Mesendoderm (in vitro differentiated cells): ENCODE measurements around the gene RBM27.

Experiments used
- DNase-seq: peaks from one replicate; pipeline ENCODE4 v3.0.0; 2013
- H2AK5ac ChIP-seq: 2 replicates; pipeline ENCODE4 v1.6.1; 2013; ENCODE audit warnings: low read length, inconsistent platforms
- H2BK120ac ChIP-seq: 2 replicates; pipeline ENCODE4 v1.6.1; 2013; ENCODE audit warnings: low read depth, mild to moderate bottlenecking, low read length, moderate library complexity, mixed read lengths
- H2BK15ac ChIP-seq: replicated peaks from 2 replicates; pipeline ENCODE4 v1.6.1; 2013; ENCODE audit warnings: low read depth, mild to moderate bottlenecking, moderate library complexity
- H2BK5ac ChIP-seq: 2 replicates; pipeline ENCODE4 v1.6.1; 2013; ENCODE audit warnings: low read length, inconsistent platforms
- H3K18ac ChIP-seq: 2 replicates; pipeline ENCODE4 v1.6.1; 2013; ENCODE audit warnings: mild to moderate bottlenecking, low read length, mixed read lengths
- H3K23ac ChIP-seq: one replicate; pipeline ENCODE4 v1.6.1; 2013; ENCODE audit warnings: low read length
- H3K27ac ChIP-seq: 2 replicates; pipeline ENCODE4 v1.5.1; 2013; ENCODE audit warnings: low read depth, mild to moderate bottlenecking, inconsistent platforms, low read length, moderate library complexity
- H3K27me3 ChIP-seq: 2 replicates; pipeline ENCODE4 v1.6.1; 2013; ENCODE audit warnings: low read length, control low read depth, mild to moderate bottlenecking, inconsistent platforms; ENCODE audit not compliant: insufficient read depth, poor library complexity
- H3K36me3 ChIP-seq: 2 replicates; pipeline ENCODE4 v1.6.1; 2013; ENCODE audit warnings: low read length, inconsistent platforms; ENCODE audit not compliant: control insufficient read depth, insufficient read depth
- H3K4ac ChIP-seq: one replicate; pipeline ENCODE4 v1.6.1; 2013; ENCODE audit warnings: low read depth, mild to moderate bottlenecking, low read length, moderate library complexity
- H3K4me1 ChIP-seq: 2 replicates; pipeline ENCODE4 v1.6.1; 2013; ENCODE audit warnings: low read depth, low read length, inconsistent platforms; ENCODE audit not compliant: control insufficient read depth
- H3K4me2 ChIP-seq: 2 replicates; pipeline ENCODE4 v1.6.1; 2013; ENCODE audit warnings: low read length
- H3K4me3 ChIP-seq: 2 replicates; pipeline ENCODE4 v1.5.1; 2013; ENCODE audit warnings: mild to moderate bottlenecking, low read length
- H3K56ac ChIP-seq: one replicate; pipeline ENCODE4 v1.6.1; 2013; ENCODE audit warnings: low read length
- H3K79me1 ChIP-seq: 2 replicates; pipeline ENCODE4 v1.6.1; 2013; ENCODE audit warnings: low read length, inconsistent platforms
- H3K79me2 ChIP-seq: 2 replicates; pipeline ENCODE4 v1.6.1; 2013; ENCODE audit warnings: mild to moderate bottlenecking, low read length; ENCODE audit not compliant: control insufficient read depth, insufficient read depth
- H3K9ac ChIP-seq: 2 replicates; pipeline ENCODE4 v1.6.1; 2013; ENCODE audit warnings: low read length, inconsistent platforms
- H4K5ac ChIP-seq: one replicate; pipeline ENCODE4 v1.6.1; 2013; ENCODE audit warnings: low read length
- H4K8ac ChIP-seq: one replicate; pipeline ENCODE4 v1.6.1; 2013; ENCODE audit warnings: low read depth, mild to moderate bottlenecking, control low read depth, low read length, moderate library complexity
- WGBS: extraction: QIAGEN DNeasy Blood & Tissue Kit; methylation state at CpG from one replicate; pipeline ENCODE4 v1.1.7; 2013; ENCODE audit warnings: low lambda C conversion rate, missing lambda C conversion rate; ENCODE audit not compliant: insufficient coverage; ENCODE audit errors: extremely low coverage; 5-methylcytosine and 5-hydroxymethylcytosine counted together

The RBM27 gene

DNA sequence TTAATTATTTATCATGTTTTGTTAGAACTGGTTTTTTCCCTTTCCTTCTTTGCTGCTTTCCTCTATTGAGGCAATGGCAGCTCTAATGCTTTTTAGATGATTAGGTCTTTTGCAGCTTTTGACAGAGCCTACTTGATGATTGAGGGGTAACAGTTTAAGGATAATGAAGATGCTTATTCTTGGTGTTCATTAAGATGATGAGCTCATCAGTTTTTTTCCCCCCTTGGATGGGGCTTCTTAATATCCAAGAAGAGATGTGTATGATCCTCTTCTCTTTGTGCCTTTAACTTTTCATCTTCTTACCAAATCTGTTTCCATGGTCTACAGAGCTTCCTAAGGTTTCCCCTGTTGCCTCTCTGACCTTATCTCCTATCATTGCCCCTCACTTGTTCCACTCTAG is 15.8 kb downstream of the RBM27 start:
- H4K5ac ChIP-seq: no peak overlapping the region
- H3K23ac ChIP-seq: no peak overlapping the region

DNA sequence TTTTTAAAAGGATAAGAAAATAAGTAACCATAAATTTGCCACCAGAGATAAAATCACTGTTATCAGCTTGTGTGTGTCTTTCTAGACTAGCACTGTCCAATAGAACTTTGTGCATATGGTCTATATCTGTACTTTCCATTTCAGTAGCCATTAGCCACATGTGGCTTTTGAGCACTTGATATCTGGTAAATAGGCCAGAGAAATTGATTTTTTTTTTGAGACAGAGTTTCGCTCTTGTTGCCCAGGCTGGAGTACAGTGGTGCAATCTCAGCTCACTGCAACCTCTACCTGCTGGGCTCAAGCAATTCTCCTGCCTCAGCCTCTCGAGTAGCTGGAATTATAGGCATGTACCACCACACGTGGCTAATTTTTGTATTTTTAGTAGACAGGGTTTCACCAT is 17.8 kb downstream of the RBM27 start:
- no peak overlapping the region for H2BK120ac ChIP-seq
- no peaks in the 10 kb centered on the region for H3K27me3 ChIP-seq
- no peak overlapping the region for H3K9ac ChIP-seq
- H4K8ac ChIP-seq: no peak overlapping the region
- H3K4ac ChIP-seq: no peak overlapping the region
- peaks cover 3% of the 10 kb centered on the region for H3K79me1 ChIP-seq
- H4K5ac ChIP-seq: no peak overlapping the region
- H3K4me2 ChIP-seq: no peak overlapping the region
- no CpG with 5 or more reads among the region's 3 CpGs for WGBS
- H2AK5ac ChIP-seq: no peak overlapping the region
- H3K56ac ChIP-seq: no peak overlapping the region
- no peak overlapping the region for H2BK5ac ChIP-seq
- no peak overlapping the region for H3K18ac ChIP-seq
- no peak overlapping the region for H2BK15ac ChIP-seq
- no peak overlapping the region for H3K27ac ChIP-seq
- H3K23ac ChIP-seq: no peak overlapping the region
- peaks cover 2% of the 10 kb centered on the region for H3K36me3 ChIP-seq
- no peak for DNase-seq
- H3K79me2 ChIP-seq: peaks cover 15% of the 10 kb centered on the region
- H3K4me3 ChIP-seq: no peak overlapping the region
- no peaks in the 10 kb centered on the region for H3K4me1 ChIP-seq

More for the DNA sequence above, 15.8 kb downstream of the RBM27 start:
- Histone ChIP-seq H3K4ac (no peak overlapping the region), H3K27ac (no peak overlapping the region), H3K79me2 (peaks cover 24% of the 10 kb centered on the region), H3K4me1 (no peaks in the 10 kb centered on the region), H2BK5ac (no peak overlapping the region), H3K56ac (no peak overlapping the region), H3K18ac (no peak overlapping the region), H3K4me2 (no peak overlapping the region), H4K8ac (no peak overlapping the region), H3K27me3 (no peaks in the 10 kb centered on the region), H3K9ac (no peak overlapping the region), H3K36me3 (peaks cover 2% of the 10 kb centered on the region), H3K79me1 (peaks cover 3% of the 10 kb centered on the region), H2AK5ac (no peak overlapping the region), H2BK120ac (no peak overlapping the region), H3K4me3 (no peak overlapping the region), H2BK15ac (no peak overlapping the region)
- DNase-seq: no peak

DNA sequence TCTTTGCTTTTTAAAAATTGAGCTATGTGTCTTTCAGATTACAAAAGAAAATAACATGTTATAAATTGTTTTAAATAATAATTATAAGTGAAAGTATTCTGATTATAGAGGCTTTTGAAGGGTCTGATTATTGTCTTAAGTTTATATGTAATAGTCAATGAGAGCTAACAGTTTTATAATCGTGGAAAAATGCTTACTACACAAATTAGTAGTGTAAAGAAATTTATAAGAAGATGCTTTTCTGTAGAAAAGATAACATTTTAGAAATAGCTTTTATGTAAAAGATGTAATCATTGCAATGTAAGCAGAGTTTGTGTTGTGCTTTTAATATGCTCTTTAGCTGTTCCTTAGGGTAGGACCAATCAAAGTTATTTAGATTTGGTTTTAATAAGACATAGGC is 18.6 kb downstream of the RBM27 start:
- Histone ChIP-seq H3K23ac (no peak overlapping the region), H3K36me3 (peaks cover 2% of the 10 kb centered on the region), H3K27ac (no peak overlapping the region), H3K4me2 (no peak overlapping the region), H3K79me1 (peaks cover 5% of the 10 kb centered on the region), H3K56ac (no peak overlapping the region), H3K79me2 (peaks cover 12% of the 10 kb centered on the region), H2BK120ac (no peak overlapping the region), H4K5ac (no peak overlapping the region), H3K4me1 (no peaks in the 10 kb centered on the region), H3K4me3 (no peak overlapping the region), H3K18ac (no peak overlapping the region), H2BK15ac (no peak overlapping the region), H2AK5ac (no peak overlapping the region), H2BK5ac (no peak overlapping the region), H4K8ac (no peak overlapping the region), H3K9ac (no peak overlapping the region), H3K4ac (no peak overlapping the region), H3K27me3 (no peaks in the 10 kb centered on the region)
- 100% methylated on average over 1 of the region's 1 CpG for WGBS
- no peak for DNase-seq

DNA sequence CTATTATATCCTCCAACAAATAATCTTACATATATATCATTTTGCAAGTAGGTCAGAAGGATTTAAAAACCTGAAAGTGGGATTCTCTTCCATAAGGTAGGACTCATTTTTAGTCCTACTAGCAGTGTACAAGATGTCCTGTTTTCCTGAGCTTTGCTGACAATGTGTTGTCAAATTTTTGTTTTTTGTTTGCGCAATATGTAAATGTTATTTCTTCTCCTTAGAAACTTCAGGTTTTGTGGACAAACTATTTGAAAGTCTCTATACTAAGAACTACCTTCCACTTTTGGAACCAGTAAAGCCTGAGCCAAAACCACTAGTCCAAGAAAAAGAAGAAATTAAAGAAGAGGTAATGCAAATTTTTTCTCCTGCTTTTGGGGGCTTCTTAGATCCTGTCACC is 19.8 kb downstream of the RBM27 start:
- WGBS: no CpG with 5 or more reads among the region's 1 CpG
- Histone ChIP-seq H3K23ac (no peak overlapping the region), H3K27me3 (no peaks in the 10 kb centered on the region), H3K4me3 (no peak overlapping the region), H3K27ac (no peak overlapping the region), H3K4ac (no peak overlapping the region), H3K4me1 (no peaks in the 10 kb centered on the region), H3K9ac (no peak overlapping the region), H4K5ac (no peak overlapping the region), H2BK15ac (no peak overlapping the region), H3K56ac (no peak overlapping the region), H3K79me2 (peaks cover 5% of the 10 kb centered on the region), H2BK120ac (no peak overlapping the region), H4K8ac (no peak overlapping the region), H3K18ac (no peak overlapping the region), H2BK5ac (no peak overlapping the region), H3K36me3 (peaks cover 2% of the 10 kb centered on the region), H2AK5ac (no peak overlapping the region), H3K4me2 (no peak overlapping the region), H3K79me1 (peaks cover 5% of the 10 kb centered on the region)
- DNase-seq: no peak

DNA sequence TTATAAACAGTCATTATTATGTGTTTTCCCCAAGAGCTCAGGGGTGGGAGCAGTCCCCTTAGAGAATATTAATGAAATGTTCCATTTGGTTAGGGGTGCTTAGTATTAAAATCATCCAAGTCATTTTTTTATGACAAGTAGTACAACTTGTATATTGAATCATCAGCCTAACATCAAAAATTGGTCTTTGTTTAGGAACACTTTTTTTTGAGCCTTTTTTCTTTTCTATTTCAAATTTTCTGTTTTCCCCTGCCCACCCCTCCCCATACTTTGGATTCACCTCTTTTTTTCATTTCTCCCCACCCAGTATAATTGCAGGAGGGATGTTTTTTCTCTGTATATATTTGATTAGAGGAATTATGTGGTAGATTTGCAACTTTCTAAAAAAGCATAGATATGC is 25.8 kb downstream of the RBM27 start:
- peaks cover 3% of the 10 kb centered on the region for H3K36me3 ChIP-seq
- no peaks in the 10 kb centered on the region for H3K4me1 ChIP-seq
- no peak overlapping the region for H4K8ac ChIP-seq
- H3K56ac ChIP-seq: no peak overlapping the region
- no peak overlapping the region for H2AK5ac ChIP-seq
- H3K4me2 ChIP-seq: no peak overlapping the region
- H2BK15ac ChIP-seq: no peak overlapping the region
- no peak overlapping the region for H4K5ac ChIP-seq
- H3K18ac ChIP-seq: no peak overlapping the region
- H3K9ac ChIP-seq: no peak overlapping the region
- H3K4me3 ChIP-seq: no peak overlapping the region
- DNase-seq: no peak
- no peak overlapping the region for H3K4ac ChIP-seq
- H3K27ac ChIP-seq: no peak overlapping the region
- no peaks in the 10 kb centered on the region for H3K79me2 ChIP-seq
- H2BK120ac ChIP-seq: no peak overlapping the region
- H3K79me1 ChIP-seq: peaks cover 3% of the 10 kb centered on the region
- no peak overlapping the region for H3K23ac ChIP-seq
- no peak overlapping the region for H2BK5ac ChIP-seq
- no peaks in the 10 kb centered on the region for H3K27me3 ChIP-seq

DNA sequence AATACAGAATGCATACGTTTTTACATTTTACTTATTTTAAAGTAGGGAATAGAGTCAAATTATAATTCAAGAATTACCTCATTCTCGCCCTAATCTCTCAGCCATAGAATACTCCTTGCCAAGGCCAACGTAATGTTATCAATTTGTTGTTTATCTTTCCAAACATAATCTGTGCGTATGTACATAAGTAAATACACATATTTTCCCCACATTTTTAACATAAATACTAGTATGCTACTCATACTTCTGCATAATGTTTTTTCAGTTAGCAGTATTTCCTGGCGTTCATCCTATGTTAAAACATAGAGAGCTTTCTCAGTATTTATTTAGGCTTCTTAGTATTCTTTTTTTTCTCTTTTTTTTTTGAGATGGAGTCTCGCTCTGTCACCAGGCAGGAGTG is 28.8 kb downstream of the RBM27 start:
- Histone ChIP-seq H3K9ac (no peak overlapping the region), H3K79me1 (no peaks in the 10 kb centered on the region), H2BK5ac (no peak overlapping the region), H3K36me3 (peaks cover 3% of the 10 kb centered on the region), H3K27ac (no peak overlapping the region), H2BK120ac (no peak overlapping the region), H3K4ac (no peak overlapping the region), H2BK15ac (no peak overlapping the region), H4K8ac (no peak overlapping the region), H4K5ac (no peak overlapping the region), H3K79me2 (no peaks in the 10 kb centered on the region), H3K27me3 (no peaks in the 10 kb centered on the region), H3K56ac (no peak overlapping the region), H3K4me3 (no peak overlapping the region), H3K18ac (no peak overlapping the region), H3K4me1 (no peaks in the 10 kb centered on the region), H3K4me2 (no peak overlapping the region), H3K23ac (no peak overlapping the region), H2AK5ac (no peak overlapping the region)
- DNase-seq: no peak
- WGBS: no CpG with 5 or more reads among the region's 6 CpGs
